Tibial artery (tissue), 4 donors: ENCODE measurements around the gene EMILIN1.
A peak's percentile ranks its signal among the peaks of the same experiment; 100 is the strongest.

Source experiments
- DNase-seq, 2 donors: peaks; one replicate each; pipeline ENCODE4 v3.0.0-alpha.2; 2019
- H3K27ac ChIP-seq, 2 donors: fragments of 200-600 bp; sonication (generic) in 1 of 2; 1 replicate in 1 of 2; 2 replicates in 1 of 2; pipeline ENCODE4 v1.5.1; 2018 to 2019; ENCODE audit warnings: mild to moderate bottlenecking in 1 of 2
- H3K27me3 ChIP-seq, 2 donors: fragments of 200-600 bp; sonication (generic) in 1 of 2; one replicate each; pipeline versions ENCODE4 v1.5.1 to v1.6.0; 2016 to 2019
- H3K36me3 ChIP-seq, 3 donors: fragments of 200-600 bp; sonication (generic) in 2 of 3; one replicate each; pipeline ENCODE4 v1.5.1; 2016 to 2019; ENCODE audit warnings: mild to moderate bottlenecking in 2 of 3
- H3K4me1 ChIP-seq, 4 donors: fragments of 200-600 bp; sonication (generic) in 2 of 4; 1 replicate in 3 of 4; 2 replicates in 1 of 4; pipeline ENCODE4 v1.5.1; 2016 to 2019
- H3K4me3 ChIP-seq, 2 donors: fragments of 200-600 bp; sonication (generic) in 1 of 2; 1 replicate in 1 of 2; 2 replicates in 1 of 2; pipeline ENCODE4 v1.5.1; 2018 to 2019; ENCODE audit warnings: mild to moderate bottlenecking in 2 of 2
- H3K9me3 ChIP-seq, 3 donors: fragments of 200-600 bp; sonication (generic) in 1 of 3; one replicate each; pipeline ENCODE4 v1.5.1; 2016 to 2019
- intact Hi-C: fragments of 100-400 bp; cut with DNase I; formaldehyde crosslinking; loops from one replicate; pipeline ENCODE4 v1.15.0; 2023; ENCODE audit warnings: low total_unique reads
- TF ChIP-seq, protein P1 (sequence below), 2 experiments: fragments of 200-600 bp in 1 of 2; fragments of 450-650 bp in 1 of 2; IDR thresholded peaks; one replicate each; pipeline ENCODE4 v1.5.1; 2017 to 2019; ENCODE audit warnings: antibody characterized with exemption in 2 of 2, mild to moderate bottlenecking in 1 of 2, moderate library complexity in 1 of 2

EMILIN1 gene

DNA sequence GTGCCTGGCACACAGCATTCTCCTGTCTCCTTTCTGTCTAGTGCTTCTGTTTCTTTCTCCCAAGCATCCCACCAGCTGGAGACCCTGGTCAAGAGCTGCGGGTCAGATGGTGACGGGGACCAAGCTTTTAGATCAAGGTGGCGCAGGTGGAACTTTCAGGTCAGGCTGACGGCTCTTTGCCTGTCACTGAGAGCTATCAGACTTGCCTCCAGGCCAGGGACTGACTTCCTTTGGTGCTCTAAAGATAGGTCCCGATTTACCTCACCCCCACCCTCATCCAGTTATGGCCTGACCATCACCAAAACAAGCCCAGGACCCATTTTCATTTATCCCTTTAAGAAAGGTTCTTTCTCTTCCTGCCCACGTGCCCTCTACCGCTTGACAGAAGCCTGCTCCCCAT, 1.2 kb upstream of the EMILIN1 start:
- DNase-seq = no peak
- Histone ChIP-seq H3K27ac (peak overlapping the region; percentile 96 to 98), H3K36me3 (peaks cover 1 to 4% (median 3%) of the 10 kb centered on the region in 3 donors), H3K9me3 (no peaks in the 10 kb centered on the region), H3K27me3 (no peaks in the 10 kb centered on the region), H3K4me1 (peaks cover 0 to 77% (median 61%) of the 10 kb centered on the region in 4 donors), H3K4me3 (no peak overlapping the region)
- intact Hi-C loops = no loop called here
- TF ChIP-seq, protein P1, sequence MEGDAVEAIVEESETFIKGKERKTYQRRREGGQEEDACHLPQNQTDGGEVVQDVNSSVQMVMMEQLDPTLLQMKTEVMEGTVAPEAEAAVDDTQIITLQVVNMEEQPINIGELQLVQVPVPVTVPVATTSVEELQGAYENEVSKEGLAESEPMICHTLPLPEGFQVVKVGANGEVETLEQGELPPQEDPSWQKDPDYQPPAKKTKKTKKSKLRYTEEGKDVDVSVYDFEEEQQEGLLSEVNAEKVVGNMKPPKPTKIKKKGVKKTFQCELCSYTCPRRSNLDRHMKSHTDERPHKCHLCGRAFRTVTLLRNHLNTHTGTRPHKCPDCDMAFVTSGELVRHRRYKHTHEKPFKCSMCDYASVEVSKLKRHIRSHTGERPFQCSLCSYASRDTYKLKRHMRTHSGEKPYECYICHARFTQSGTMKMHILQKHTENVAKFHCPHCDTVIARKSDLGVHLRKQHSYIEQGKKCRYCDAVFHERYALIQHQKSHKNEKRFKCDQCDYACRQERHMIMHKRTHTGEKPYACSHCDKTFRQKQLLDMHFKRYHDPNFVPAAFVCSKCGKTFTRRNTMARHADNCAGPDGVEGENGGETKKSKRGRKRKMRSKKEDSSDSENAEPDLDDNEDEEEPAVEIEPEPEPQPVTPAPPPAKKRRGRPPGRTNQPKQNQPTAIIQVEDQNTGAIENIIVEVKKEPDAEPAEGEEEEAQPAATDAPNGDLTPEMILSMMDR (IDR thresholded peaks at IDR 0.05) = no peak

DNA sequence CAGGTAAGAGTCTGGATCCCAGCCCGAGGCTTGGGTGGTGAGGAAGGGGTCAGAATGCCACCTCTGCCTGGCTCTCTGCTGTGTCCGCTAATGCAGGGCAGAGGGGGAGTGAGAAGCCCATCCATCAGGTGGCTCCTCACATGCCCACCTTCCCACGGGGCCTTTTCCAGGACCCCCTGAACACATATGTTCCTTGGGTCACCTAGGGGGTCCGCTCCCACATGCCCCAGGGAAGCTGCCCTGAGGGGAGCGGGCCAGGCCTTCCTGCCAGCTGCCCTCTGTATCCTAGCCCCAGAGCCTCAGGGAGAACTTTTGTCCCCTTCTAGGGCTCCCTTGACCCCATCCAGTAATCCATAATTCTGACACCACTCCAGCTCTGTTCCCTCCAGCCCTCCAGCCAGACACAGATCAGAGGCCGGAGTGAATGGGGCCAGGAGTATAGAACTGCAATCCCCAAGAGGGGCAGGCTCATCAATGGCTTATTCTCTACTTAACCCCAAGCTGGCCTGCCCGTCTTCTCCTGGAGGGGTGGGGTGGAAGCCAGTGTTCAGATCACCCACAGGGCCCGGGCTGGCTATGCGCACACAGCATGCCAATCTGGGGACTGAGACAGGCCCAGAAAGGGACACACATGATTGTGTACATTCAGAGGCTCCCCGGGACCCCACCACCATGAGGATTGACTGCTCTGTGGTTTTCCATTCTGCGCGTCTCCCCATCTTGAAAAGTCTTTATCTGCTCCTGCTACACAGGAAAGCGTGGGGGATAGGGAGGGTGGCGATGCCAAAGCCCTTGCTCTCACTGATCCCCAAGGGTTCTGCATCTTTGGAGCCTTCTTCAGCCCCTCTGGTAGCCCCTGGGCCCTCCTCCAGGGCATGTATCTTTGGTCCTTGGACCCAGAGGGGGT, 1.1 kb downstream of the EMILIN1 start:
- Histone ChIP-seq H3K4me3 (peak overlapping the region; percentile 67 to 75), H3K36me3 (peaks cover 10 to 19% (median 18%) of the 10 kb centered on the region in 3 donors), H3K9me3 (no peaks in the 10 kb centered on the region), H3K4me1 (peaks cover 0 to 60% (median 56%) of the 10 kb centered on the region in 4 donors), H3K27ac (peak overlapping the region; percentile 96 to 98), H3K27me3 (no peaks in the 10 kb centered on the region)
- intact Hi-C loops = loop anchor here (5.0 kb wide), 1 partner anchor 47 kb away; the partner anchor contains the start of gene TMEM214
- TF ChIP-seq, protein P1 (IDR thresholded peaks at IDR 0.05) = no peak
- no peak for DNase-seq

DNA sequence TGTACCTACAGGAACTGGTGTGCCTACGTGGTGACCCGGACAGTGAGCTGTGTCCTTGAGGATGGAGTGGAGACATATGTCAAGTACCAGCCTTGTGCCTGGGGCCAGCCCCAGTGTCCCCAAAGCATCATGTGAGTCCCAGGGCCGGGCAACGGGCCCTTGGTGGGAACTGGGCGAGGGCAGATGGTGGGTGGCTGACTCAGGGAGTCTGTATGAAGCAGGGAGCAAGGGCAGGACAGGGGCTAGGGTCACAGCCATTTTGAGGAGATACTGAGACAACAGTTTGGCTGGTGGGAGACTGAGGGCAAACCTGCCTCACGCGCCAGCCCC, 1.7 kb downstream of the EMILIN1 start:
- H3K27ac ChIP-seq = peak overlapping the region; percentile 96 to 98
- intact Hi-C loops = loop anchor here (5.0 kb wide), 1 partner anchor 48 kb away; the partner anchor contains the start of gene TMEM214
- H3K9me3 ChIP-seq = no peaks in the 10 kb centered on the region
- DNase-seq = no peak
- peaks cover 0 to 56% (median 54%) of the 10 kb centered on the region in 4 donors for H3K4me1 ChIP-seq
- TF ChIP-seq, protein P1 (IDR thresholded peaks at IDR 0.05) = no peak
- H3K4me3 ChIP-seq = peak overlapping the region; percentile 67 to 75
- no peaks in the 10 kb centered on the region for H3K27me3 ChIP-seq
- H3K36me3 ChIP-seq = peaks cover 10 to 19% (median 18%) of the 10 kb centered on the region in 3 donors

DNA sequence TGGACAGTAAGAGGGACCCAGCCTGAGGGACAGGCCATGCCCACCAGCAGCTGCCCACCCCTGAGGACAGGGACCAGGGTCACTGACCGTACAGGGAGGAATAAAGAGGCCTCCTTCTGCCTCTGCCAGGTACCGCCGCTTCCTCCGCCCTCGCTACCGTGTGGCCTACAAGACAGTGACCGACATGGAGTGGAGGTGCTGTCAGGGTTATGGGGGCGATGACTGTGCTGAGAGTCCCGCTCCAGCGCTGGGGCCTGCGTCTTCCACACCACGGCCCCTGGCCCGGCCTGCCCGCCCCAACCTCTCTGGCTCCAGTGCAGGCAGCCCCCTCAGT, 2.2 kb downstream of the EMILIN1 start:
- Histone ChIP-seq H3K27me3 (no peaks in the 10 kb centered on the region), H3K4me1 (peaks cover 0 to 57% (median 56%) of the 10 kb centered on the region in 4 donors), H3K9me3 (no peaks in the 10 kb centered on the region), H3K4me3 (peak overlapping the region; percentile 67 to 75), H3K36me3 (peaks cover 10 to 19% (median 18%) of the 10 kb centered on the region in 3 donors), H3K27ac (peak overlapping the region; percentile 96 to 98)
- no peak for DNase-seq
- intact Hi-C loops = loop anchor here (5.0 kb wide), 1 partner anchor 48 kb away; the partner anchor contains the start of gene TMEM214
- TF ChIP-seq, protein P1 (IDR thresholded peaks at IDR 0.05) = no peak

DNA sequence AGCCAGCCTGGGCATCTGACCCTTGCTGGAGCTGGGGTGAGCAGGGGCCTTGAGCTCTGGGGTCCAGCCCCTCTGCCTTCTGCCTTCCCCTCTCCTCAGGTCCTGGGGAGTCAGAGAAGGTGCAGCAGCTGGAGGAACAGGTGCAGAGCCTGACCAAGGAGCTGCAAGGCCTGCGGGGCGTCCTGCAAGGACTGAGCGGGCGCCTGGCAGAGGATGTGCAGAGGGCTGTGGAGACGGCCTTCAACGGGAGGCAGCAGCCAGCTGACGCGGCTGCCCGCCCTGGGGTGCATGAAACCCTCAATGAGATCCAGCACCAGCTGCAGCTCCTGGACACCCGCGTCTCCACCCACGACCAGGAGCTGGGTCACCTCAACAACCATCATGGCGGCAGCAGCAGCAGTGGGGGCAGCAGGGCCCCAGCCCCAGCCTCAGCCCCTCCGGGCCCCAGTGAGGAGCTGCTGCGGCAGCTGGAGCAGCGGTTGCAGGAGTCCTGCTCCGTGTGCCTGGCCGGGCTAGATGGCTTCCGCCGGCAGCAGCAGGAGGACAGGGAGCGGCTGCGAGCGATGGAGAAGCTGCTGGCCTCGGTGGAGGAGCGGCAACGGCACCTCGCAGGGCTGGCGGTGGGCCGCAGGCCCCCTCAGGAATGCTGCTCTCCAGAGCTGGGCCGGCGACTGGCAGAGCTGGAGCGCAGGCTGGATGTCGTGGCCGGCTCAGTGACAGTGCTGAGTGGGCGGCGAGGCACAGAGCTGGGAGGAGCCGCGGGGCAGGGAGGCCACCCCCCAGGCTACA, 3.8 kb downstream of the EMILIN1 start:
- Histone ChIP-seq H3K4me1 (peaks cover 0 to 68% (median 55%) of the 10 kb centered on the region in 4 donors), H3K27me3 (no peaks in the 10 kb centered on the region), H3K36me3 (peaks cover 10 to 19% (median 18%) of the 10 kb centered on the region in 3 donors), H3K9me3 (no peaks in the 10 kb centered on the region), H3K27ac (peak overlapping the region; percentile 46 to 64), H3K4me3 (no peak overlapping the region)
- intact Hi-C loops = loop anchor here (5.0 kb wide), 1 partner anchor 50 kb away; the partner anchor contains the start of gene TMEM214
- DNase-seq = no peak
- TF ChIP-seq, protein P1 (IDR thresholded peaks at IDR 0.05) = no peak
